GM11168 (cell line): ENCODE data around the gene KRTAP5-3.
"Not testable (repeated sequence)": the region's sequence is repeated elsewhere in the genome, so short reads cannot be mapped to it uniquely, and the experiment has no call there.

Experiments used
- in situ Hi-C: fragments of 300-500 bp; cut with MboI; formaldehyde crosslinking; loops from one replicate; pipeline ENCODE4 v1.12.0; 2022; ENCODE audit warnings: low sequenced_read_pairs; ENCODE audit not compliant: unreplicated experiment

KRTAP5-3 gene

DNA sequence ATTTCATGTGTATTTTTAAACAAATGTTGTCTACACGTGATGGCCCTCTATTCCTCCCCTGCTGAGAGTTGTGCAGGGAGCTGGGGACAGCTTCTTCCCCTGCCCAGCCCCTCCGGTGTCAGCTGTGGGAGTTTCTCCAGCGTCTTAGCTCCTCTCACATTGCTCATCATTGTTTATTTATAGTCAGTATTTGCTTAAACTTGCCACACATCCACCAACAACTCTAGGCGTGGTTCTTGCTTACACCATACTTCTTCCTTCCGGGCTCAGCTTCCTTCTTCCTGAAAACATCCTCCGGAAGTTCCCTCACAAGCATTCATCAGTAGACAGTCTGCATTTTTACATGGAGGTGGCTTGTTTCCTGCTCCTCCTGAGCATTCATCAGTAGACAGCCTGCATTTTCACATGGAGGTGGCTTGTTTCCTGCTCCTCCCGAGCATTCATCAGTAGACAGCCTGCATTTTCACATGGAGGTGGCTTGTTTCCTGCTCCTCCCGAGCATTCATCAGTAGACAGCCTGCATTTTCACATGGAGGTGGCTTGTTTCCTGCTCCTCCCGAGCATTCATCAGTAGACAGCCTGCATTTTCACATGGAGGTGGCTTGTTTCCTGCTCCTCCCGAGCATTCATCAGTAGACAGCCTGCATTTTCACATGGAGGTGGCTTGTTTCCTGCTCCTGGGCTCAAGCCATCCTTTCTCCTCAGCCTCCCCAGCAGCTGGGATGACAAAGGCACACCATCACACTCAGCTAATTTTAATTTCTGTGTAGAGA lies 18.9 kb downstream of the KRTAP5-3 start:
- in situ Hi-C loops, result not testable (repeated sequence)

DNA sequence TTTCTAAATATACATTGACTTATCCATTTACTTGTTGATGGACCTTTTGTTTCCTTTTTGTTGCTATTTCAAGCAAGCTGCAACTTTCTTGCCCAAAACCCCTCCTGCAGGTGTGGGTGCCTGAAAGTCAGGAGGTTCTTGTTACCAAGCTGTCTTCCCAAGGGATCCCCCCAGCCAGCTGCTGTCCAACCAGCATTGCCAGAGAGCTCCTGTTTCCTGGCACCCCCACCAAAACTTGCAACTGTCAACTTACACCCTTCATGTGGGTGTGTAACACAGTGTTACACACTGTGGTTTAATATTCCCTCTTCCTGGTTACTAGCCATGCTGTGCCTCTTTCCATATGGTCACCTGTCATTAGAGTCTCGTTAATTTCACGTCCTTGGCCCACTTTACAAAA lies 21.6 kb downstream of the KRTAP5-3 start:
- in situ Hi-C loops, result no loop called here

DNA sequence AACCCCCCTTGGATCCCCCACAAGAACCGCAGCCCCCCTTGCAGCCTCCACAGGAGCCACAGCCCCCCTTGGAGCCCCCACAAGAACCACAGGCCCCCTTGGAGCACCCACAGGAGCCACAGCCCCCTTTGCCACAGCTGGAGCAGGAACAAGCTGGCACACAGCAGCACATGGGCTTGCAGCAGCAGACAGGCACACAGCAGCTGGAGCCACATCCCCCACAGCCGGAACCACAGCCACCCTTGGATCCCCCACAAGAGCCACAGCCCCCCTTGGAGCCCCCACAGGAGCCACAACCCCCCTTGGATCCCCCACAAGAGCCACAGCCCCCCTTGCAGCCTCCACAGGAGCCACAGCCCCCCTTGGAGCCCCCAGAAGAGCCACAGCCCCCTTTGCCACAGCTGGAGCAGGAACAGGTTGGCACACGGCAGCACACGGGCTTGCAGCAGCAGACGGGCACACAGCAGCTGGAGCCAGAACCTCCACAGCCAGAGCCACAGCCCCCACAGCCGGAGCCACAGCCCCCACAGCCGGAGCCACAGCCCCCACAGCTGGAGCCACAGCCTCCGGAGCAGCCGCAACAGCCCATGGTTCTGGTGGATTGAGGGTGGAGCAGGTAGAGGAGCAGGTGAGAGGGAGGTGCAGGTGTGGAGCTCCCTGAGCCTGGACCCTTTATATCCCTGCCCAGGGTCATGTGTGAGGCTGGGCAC lies 23.4 kb downstream of the KRTAP5-3 start, which contains the start of gene KRTAP5-1:
Gene KRTAP5-1, minus strand, starts transcription at position 623 of the 710 bp plus-strand sequence. Its CDS starts 34 bp downstream, at position 589.
- in situ Hi-C loops, result not testable (repeated sequence)

DNA sequence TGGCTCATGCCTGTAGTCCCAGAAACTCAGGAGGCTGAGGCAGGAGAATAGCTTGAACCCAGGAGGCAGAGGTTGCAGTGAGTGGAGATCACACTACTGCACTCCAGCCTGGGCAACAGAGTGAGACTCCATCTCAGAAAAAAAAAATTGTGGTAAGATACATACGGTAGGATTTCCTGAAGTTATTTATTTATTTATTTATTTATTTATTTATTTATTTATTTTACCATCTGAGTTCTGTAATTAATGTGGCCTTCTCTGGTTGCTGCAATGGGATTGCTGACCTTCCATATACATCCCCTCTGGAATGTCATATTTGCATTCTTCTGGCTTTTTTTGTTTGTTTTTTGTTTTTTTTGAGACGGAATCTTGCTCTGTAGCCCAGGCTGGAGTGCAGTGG lies 25.4 kb downstream of the KRTAP5-3 start:
- in situ Hi-C loops, result not testable (repeated sequence)

DNA sequence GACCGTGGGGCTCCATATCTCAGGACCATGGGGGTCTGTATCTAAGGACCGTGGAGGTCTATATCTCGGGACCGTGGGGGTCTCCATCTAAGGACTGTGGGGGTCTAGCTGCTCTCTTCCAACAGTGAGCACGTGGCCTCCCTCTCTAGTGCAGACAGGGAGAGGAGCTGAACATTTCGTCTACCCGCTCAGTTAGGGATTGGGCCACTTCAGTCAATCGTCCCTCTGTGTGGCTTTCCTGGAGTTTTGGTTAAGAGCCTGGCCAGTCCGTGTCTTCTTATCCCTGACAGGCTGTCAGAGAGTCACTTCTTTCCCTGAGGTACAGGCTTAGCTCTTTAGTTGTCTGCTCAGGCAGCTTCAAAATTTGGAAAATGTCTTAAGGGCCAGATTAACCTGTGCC lies 26.3 kb downstream of the KRTAP5-3 start:
- in situ Hi-C loops, result no loop called here

DNA sequence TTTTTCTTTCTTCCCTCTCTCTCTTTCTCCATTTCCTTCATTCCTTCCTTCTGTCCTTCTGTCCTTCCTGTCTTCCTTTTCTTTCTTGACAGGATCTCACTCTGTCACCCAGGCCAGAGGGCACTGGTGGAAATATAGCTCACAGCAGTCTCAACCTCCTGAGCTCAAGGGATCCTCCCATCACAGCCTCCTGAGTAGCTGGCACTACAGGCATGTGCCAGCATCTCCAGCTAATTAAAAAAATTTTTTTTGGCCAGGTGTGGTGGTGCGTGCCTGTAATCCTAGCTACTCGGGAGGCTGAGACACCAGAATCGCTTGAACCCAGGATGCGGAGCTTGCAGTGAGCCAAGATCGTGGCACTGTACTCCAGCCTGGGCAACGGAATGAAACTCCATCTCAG lies 31.4 kb downstream of the KRTAP5-3 start:
- in situ Hi-C loops, result no loop called here

DNA sequence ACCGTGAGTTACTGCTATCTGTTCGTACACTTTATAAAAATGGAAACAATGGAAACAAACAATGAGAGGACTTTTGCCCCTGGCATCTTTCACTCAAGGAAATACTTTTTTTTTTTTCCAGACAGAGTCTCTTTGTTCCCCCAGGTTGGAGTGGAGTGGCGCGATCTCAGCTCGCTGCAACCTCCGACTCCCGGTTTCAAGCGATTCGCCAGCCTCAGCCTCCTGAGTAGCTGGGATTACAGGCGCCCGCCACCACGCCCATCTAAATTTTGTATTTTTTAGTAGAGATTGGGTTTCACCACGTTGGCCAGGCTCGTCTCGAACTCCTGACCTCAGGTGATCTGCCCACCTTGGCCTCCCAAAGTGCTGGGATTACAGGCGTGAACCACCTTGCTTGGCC lies 32.5 kb downstream of the KRTAP5-3 start:
- in situ Hi-C loops, result not testable (repeated sequence)

DNA sequence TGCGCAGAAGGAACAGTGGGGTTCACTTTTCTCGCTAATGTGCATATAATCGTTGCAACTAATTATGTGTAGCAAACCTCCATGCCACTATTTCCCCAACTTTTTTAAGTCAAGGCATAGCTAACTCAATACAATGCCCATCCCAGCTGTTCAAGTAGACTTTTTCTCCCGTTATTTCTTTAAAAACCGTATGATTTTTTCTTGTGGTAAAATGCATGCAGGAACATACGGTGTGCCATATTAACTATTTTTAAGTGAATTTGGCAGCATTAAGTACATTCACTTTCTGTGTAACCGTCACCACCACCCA lies 33.4 kb downstream of the KRTAP5-3 start:
- in situ Hi-C loops, result no loop called here

DNA sequence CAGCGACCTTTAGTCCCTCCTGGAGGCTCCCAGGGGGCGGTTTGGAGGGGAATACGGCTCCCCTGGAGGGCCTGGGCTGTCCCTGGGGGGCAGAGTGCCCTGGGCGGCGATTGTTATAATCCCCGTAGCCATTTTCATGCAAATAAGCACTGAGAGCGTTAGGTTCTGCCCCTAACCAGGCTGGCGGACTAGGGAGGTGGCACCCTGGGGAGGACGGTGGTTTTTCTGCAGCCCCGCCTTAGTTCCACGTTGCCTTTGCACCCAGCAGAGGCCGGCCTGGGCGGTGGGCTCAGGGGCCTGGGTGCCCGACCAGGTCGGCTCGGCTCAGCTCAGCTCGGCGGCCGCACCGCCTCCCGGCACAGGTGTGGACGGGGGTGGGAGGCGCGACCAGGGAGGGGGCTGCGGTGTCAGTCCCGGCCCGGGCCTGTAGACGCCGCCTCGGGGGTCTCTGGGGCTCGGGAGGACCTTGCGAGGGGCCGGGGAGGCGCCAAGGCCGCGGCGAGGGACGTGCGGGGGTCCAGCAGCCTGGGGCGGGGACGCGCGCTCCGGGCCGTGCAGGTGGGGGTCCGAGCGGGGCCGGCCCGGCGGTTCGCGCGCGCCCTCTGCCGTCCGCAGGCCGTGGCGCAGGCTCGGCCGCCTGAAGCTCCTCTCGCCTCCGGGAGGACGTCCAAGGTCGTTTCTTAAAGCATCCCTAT lies 33.9 kb downstream of the KRTAP5-3 start:
- in situ Hi-C loops, result no loop called here

DNA sequence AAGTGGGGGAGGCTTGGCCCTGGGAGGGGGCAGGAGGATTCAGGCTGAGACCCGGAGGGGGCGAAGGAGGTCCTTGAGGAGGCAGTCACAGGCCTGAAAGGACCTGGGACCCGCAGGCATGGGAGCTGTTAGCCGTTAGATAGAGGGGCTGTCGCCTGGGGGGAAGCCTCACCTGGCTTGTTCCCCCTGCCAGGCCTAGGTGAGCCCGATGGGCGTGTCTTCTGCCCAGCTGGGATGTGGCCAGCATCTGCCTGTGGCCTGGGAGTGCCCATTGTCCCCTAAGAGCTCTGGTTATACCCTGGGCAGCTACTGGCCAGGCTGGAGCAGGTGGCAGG lies 34.4 kb downstream of the KRTAP5-3 start:
- in situ Hi-C loops, result no loop called here

DNA sequence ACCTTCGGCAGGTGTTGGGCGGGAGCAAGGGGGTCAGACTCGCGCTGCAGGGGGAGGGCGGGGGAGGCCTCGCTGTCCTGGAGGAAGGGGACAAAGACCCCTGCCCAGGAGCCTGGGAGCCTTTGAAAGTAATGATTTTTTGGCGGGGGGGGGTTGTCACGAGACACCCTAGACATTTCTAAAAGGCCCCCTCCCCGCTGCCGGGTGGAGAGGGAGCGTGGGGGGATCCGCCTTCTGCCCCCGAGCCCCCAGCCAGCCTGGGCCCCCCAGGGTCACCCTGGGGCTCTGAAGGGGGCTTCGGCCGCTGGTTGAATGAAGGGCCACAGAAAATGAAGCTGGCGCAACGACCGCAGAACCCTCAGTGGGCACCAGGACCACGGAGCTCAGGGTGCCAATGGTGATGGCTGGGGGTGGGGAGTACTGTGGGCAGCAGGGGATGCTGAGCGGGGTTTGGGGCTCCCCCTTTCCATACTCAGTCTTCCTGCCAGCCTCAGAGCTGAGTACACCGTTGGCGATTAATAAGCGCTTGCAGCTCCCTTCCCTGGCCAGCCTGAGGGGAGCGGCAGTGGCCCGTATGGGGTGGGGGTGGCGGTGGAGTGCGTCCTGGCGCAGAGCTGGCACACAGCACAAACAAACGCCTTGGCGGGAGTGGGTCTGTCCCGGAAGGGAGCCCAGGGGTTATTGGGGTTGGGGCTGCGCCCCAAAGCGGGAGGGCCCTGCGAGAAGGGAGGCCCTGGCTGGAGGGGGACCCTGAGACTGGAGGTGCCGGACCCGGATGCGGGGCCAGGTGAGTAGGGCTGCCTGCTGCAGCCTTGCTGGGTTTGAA lies 35.0 kb downstream of the KRTAP5-3 start:
- in situ Hi-C loops, result no loop called here

DNA sequence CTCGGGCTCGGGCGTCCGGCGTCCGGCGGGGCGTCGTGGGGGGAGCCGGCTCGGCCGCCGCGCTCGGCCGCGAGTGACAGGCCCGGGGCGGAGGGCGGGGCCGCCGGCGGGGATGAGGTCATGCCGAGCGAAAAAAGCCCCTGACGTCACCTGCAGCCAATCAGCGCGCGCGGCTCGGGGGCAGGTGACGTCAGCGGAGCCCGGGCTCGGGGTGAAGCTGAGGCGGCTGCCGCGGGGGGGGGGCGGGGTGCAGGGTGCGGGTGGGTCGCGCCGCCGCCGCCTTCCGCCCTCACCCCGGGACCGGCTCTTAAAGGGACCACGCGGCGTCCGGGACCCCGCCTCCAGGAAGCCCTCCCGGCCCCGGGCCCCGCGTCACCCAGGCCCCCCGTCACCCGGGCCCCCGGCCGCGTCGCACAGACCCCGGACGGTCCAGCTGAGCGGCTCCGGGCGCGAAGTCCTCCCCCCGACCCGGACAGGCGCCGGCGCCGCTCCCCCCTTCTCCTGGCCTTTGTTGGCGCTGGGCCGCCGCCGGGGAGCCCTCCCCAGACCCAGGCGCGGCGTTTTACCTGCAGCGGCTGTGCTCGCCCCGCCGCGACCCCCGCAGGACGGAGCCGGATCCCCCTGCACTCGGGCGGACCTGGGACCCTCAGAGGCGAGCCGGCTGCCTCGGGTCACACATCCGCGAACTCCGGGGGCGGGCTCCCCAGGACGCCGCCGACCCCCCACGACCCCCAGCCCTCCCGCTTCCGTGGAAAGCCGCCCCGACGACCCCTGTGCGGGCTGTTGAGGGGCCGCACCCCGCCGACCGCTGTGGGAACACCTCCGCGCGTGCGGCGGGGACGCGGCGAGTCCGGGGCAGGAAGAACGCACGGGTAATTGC lies 35.8 kb downstream of the KRTAP5-3 start, which contains the start of gene DUSP8:
Gene DUSP8, minus strand, starts transcription at position 75 of the 880 bp plus-strand sequence. CDS start 6,445 bp downstream, outside the sequence.
- in situ Hi-C loops, result no loop called here

DNA sequence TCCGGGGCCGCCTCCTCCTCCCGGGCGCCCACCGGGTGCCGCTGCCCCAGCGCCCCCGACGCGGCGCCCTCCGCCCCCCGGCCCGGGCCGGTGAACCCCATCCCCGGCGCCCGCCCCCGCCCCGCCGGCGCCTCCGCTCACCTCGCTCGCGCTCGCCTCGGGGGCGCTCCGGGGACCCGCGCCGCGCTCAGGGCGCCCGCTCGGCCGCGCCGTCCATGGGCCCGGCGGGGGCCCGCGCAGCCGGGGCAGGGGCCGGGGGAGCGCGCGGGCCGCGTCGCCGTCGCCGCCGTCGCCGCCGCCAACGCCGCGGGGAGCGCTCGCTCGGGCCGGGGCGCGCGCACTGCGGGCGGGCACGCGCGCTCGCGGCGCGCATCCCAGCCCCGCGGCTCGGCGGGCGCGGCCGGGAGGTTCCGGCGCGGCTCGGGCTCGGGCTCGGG lies 36.5 kb downstream of the KRTAP5-3 start:
- in situ Hi-C loops, result no loop called here

DNA sequence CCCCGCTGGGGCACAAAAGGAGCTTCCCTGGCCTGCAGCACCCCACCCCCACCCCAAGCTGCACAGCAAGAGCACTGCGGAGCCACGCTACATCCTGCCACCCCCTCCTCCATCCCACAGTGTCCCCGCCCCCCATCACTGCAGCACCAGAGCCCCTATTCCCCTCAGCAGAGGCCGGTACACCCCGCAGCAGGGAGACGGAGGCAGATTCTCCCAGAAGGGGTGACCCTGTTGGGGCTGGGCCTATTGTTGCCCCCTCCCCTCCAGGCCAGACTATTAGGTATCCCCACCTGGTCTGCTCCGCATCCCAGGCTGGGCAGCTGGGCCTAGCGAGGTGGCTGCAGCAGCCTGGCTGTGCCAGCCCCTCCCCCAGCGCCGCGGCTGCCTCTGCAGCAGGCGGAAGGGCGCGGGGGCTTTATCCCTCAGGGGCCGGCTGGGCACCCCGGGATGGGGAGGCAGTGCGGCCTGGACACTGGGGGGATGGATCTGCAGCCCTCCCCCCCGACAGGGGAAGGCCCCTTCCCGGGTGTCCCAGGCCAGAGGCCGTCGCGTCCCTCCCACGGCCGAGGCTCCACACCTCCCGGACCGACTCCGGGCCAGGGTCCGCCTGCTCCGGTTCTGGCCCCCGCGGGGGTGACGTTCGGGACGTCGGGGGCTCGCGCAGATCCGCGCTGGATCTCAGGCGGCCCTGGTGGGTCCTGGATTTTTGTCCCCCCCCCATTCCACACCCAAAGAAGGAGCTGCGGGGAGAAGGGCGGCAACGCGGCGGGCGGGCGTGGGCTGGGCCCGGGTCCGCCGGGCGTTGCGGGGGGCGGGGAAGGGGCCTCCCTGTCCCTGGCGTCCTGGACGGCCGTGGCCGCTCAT lies 37.1 kb downstream of the KRTAP5-3 start:
- in situ Hi-C loops, result no loop called here

DNA sequence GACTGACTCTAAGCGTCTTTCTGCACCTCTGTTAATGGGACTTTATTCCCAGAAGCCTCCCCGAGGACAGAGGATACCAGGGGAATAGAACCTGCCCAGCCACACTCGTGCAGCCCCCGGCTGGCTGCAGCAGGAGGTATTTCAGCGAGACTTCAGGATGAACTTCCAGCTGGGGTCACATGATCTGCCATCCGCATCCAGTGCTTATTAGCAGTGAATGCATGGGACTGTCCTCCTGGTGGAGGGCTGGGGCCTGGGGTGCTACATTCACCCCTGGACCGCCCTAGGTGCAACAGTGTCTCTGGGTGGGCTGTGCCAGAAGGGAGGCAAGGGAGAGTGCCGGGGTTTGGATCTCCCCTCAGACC lies 37.8 kb downstream of the KRTAP5-3 start:
- in situ Hi-C loops, result no loop called here

DNA sequence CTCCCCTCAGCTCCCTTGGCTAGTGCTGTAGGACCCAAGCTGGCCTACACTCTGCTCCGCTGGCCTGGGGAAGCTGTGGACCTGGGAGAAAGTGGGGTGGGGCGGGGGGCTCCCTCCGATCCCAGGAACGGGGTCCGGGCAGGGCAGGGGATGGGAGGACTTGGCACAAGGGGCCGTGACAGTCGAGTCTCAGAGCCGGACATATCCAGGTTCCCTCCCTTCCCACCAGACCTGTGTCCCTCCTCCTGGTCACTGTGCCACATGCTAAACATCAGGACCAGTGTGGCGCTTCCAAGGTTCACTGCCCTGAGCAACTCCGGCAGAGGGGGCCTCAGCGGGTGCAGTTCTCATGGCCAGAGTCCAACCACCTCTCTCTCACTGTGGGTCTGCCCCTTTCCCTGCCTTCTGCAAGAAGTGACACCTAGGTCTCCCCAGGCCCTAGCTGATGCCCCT lies 38.2 kb downstream of the KRTAP5-3 start:
- in situ Hi-C loops, result no loop called here

DNA sequence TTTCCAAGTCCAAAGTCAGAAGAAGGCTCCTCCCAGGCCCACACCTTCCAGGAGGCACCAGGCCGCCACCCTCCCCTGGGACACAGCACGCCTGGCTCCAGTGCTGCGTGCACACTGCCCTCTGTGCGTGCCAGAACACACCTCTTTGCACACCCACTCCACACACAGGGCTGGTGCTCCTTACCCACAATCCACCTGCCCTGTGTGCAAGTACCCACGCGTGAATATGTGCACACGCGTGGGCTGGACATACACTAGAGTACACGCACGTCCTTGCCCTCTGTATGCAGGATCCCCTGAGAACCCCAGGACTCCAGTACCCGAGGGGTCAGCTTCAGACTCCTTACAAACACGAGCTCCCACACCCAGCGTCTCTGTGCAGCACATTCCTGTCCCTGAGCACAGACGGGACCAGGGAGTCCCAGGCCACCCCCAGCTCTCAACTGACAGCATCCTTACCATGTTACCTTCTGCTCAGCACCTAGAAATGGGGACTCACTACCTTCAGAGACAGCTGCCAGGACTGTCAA lies 38.9 kb downstream of the KRTAP5-3 start:
- in situ Hi-C loops, result no loop called here

DNA sequence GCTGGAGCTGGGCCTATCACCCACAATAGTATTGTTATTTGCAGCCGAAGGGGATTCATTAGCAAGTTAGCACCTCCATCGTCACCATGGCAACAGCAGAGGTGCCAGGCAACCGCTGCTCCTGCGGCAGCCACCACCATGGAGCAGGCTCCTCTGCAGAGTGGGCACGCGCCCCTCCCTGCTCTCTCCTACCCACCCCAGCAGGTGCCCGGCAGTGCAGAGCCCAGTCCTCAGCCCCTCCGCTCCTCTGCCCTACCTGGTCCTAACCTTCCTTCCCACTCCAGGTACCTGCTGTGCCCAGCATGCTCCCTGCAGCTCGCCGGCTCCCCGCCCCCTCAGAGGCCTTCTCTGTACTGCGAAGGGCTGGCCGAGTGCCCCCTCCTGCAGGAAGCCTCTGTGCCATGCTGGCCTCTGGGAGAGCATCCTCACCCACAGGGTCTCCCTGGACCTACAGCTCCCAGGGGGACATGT lies 39.8 kb downstream of the KRTAP5-3 start:
- in situ Hi-C loops, result no loop called here
